Stimulated activated CD8-positive, alpha-beta memory T cell treated with anti-CD3 and anti-CD28 coated beads, Interleukin-7, amount 100 ng/mL, for 24 hours (primary cell): ENCODE results near the gene AUH.

ENCODE experiments used
- DNase-seq: peaks from one replicate; pipeline ENCODE4 v3.0.0-alpha.2; 2020; ENCODE audit warnings: low read depth

Gene AUH

GRCh38 chr9:91336786-91337185 is 24.9 kb downstream of the AUH start:
- DNase-seq, result no peak

GRCh38 chr9:91334053-91334452 is 27.7 kb downstream of the AUH start:
- DNase-seq, result no peak

- no peak for DNase-seq
These were observed 28.2 kb downstream of the AUH start for GRCh38 chr9:91333551-91333950.

GRCh38 chr9:91332546-91333231 is 29.0 kb downstream of the AUH start:
- no peak for DNase-seq

- DNase-seq, result no peak
These were observed 29.9 kb downstream of the AUH start for GRCh38 chr9:91331849-91332248.

- no peak for DNase-seq
These were observed 33.5 kb downstream of the AUH start for GRCh38 chr9:91328186-91328585.

- DNase-seq, result no peak
These were observed 40.0 kb downstream of the AUH start for GRCh38 chr9:91321691-91322090.

- DNase-seq, result no peak
These were observed 41.4 kb downstream of the AUH start for GRCh38 chr9:91320299-91320698.

GRCh38 chr9:91316093-91316492 is 45.6 kb downstream of the AUH start:
- DNase-seq, result no peak

- no peak for DNase-seq
These were observed 46.5 kb downstream of the AUH start for GRCh38 chr9:91315191-91315590.

- no peak for DNase-seq
These were observed 48.9 kb downstream of the AUH start for GRCh38 chr9:91312717-91313325.

- no peak for DNase-seq
These were observed 51.7 kb downstream of the AUH start for GRCh38 chr9:91310037-91310436.

- DNase-seq, result no peak
These were observed 53.5 kb downstream of the AUH start for GRCh38 chr9:91308191-91308590.

- no peak for DNase-seq
These were observed 54.4 kb downstream of the AUH start for GRCh38 chr9:91307279-91307678.

- DNase-seq, result no peak
These were observed 55.5 kb downstream of the AUH start for GRCh38 chr9:91306296-91306630.

GRCh38 chr9:91305596-91306295 is 56.0 kb downstream of the AUH start:
- DNase-seq, result no peak

GRCh38 chr9:91303741-91304415 is 57.8 kb downstream of the AUH start:
- DNase-seq, result no peak

- DNase-seq, result no peak
These were observed 58.9 kb downstream of the AUH start for GRCh38 chr9:91302831-91303230.

- no peak for DNase-seq
These were observed 60.6 kb downstream of the AUH start for GRCh38 chr9:91301161-91301560.

- no peak for DNase-seq
These were observed 63.4 kb downstream of the AUH start for GRCh38 chr9:91298311-91298710.

GRCh38 chr9:91297306-91297705 is 64.4 kb downstream of the AUH start:
- DNase-seq, result no peak

GRCh38 chr9:91296354-91296753 is 65.4 kb downstream of the AUH start:
- no peak for DNase-seq

GRCh38 chr9:91295357-91295756 is 66.4 kb downstream of the AUH start:
- no peak for DNase-seq
